RWPE2 (cell line): ENCODE measurements around the gene SEC63.
"Not testable (repeated sequence)": the region's sequence is repeated elsewhere in the genome, so short reads cannot be mapped to it uniquely, and the experiment has no call there.

Source experiments
- ATAC-seq: fragments of 200-7000 bp; cut with Tn5 transposase; 3 replicates; pipeline ENCODE4 v1.9.1; 2021; ENCODE audit warnings: low read depth
- DNase-seq: peaks from one replicate; pipeline ENCODE4 v3.0.0-alpha.2; 2020; ENCODE audit warnings: low spot score
- H3K27ac ChIP-seq: fragments of 450-650 bp; 2 replicates; pipeline ENCODE4 v1.5.1; 2017; ENCODE audit warnings: mild to moderate bottlenecking; ENCODE audit not compliant: poor library complexity, severe bottlenecking
- H3K27me3 ChIP-seq: fragments of 250-450 bp; sonication (Bioruptor Pico); 2 replicates; pipeline ENCODE4 v1.5.1; 2021; ENCODE audit warnings: mild to moderate bottlenecking, moderate library complexity; ENCODE audit not compliant: insufficient read depth, poor library complexity, severe bottlenecking
- H3K36me3 ChIP-seq: fragments of 250-450 bp; sonication (Bioruptor Pico); 2 replicates; pipeline ENCODE4 v1.5.1; 2020; ENCODE audit warnings: low read depth, mild to moderate bottlenecking, moderate library complexity
- H3K4me1 ChIP-seq: fragments of 250-450 bp; sonication (Bioruptor Pico); 2 replicates; pipeline ENCODE4 v1.5.1; 2021; ENCODE audit warnings: mild to moderate bottlenecking, moderate library complexity; ENCODE audit not compliant: insufficient read depth, poor library complexity, severe bottlenecking
- H3K4me3 ChIP-seq: fragments of 250-450 bp; sonication (Bioruptor Pico); 2 replicates; pipeline ENCODE4 v1.5.1; 2021; ENCODE audit warnings: mild to moderate bottlenecking, moderate library complexity; ENCODE audit not compliant: severe bottlenecking
- H3K9me3 ChIP-seq: fragments of 250-450 bp; sonication (Bioruptor Pico); 2 replicates; pipeline ENCODE4 v1.5.1; 2021; ENCODE audit warnings: mild to moderate bottlenecking, moderate library complexity; ENCODE audit not compliant: severe bottlenecking
- CTCF ChIP-seq: fragments of 450-650 bp; IDR thresholded peaks from one replicate; pipeline ENCODE4 v1.5.1; 2017; ENCODE audit warnings: mild to moderate bottlenecking, moderate library complexity; ENCODE audit not compliant: poor library complexity, severe bottlenecking

The SEC63 gene

GRCh38 chr6:107956586-107957307, 1.3 kb downstream of the SEC63 start:
- ATAC-seq (no peak), DNase-seq (no peak)

GRCh38 chr6:107956181-107956580, 1.8 kb downstream of the SEC63 start:
- Histone ChIP-seq H3K4me1 (peaks cover 30% of the 10 kb centered on the region), H3K27ac (peak overlapping the region; percentile 77), H3K9me3 (no peaks in the 10 kb centered on the region), H3K27me3 (no peaks in the 10 kb centered on the region), H3K36me3 (peaks cover 24% of the 10 kb centered on the region), H3K4me3 (peak overlapping the region; percentile 93)
- DNase-seq (no peak), ATAC-seq (no peak)
- TF ChIP-seq CTCF, result no peak

More at GRCh38 chr6:107956586-107957307, 1.3 kb downstream of the SEC63 start:
- no peak for TF ChIP-seq CTCF
- Histone ChIP-seq H3K36me3 (peaks cover 24% of the 10 kb centered on the region), H3K27me3 (no peaks in the 10 kb centered on the region), H3K4me1 (peaks cover 30% of the 10 kb centered on the region), H3K4me3 (peak overlapping the region; percentile 93), H3K9me3 (no peaks in the 10 kb centered on the region), H3K27ac (peak overlapping the region; percentile 77)

GRCh38 chr6:107953858-107954414, 4.1 kb downstream of the SEC63 start:
- Histone ChIP-seq H3K36me3 (peaks cover 26% of the 10 kb centered on the region), H3K4me1 (peaks cover 20% of the 10 kb centered on the region)
- H3K9me3 ChIP-seq, H3K27ac ChIP-seq, DNase-seq, ATAC-seq, H3K4me3 ChIP-seq, H3K27me3 ChIP-seq: not testable (repeated sequence)

- no peaks in the 10 kb centered on the region for H3K9me3 ChIP-seq
- H3K36me3 ChIP-seq, result peaks cover 23% of the 10 kb centered on the region
- no peak overlapping the region for H3K27ac ChIP-seq
- no peak overlapping the region for H3K4me3 ChIP-seq
- ATAC-seq, result no peak
- H3K4me1 ChIP-seq, result no peaks in the 10 kb centered on the region
- no peak for TF ChIP-seq CTCF
- no peak for DNase-seq
- no peaks in the 10 kb centered on the region for H3K27me3 ChIP-seq
Observed at GRCh38 chr6:107943626-107944439, 14.2 kb downstream of the SEC63 start.

GRCh38 chr6:107942142-107942541, 15.9 kb downstream of the SEC63 start:
- DNase-seq, result no peak
- no peak for ATAC-seq
- Histone ChIP-seq H3K36me3 (peaks cover 30% of the 10 kb centered on the region), H3K4me1 (no peaks in the 10 kb centered on the region), H3K4me3 (no peak overlapping the region), H3K27ac (no peak overlapping the region), H3K9me3 (peaks cover 2% of the 10 kb centered on the region), H3K27me3 (no peaks in the 10 kb centered on the region)
- TF ChIP-seq CTCF, result no peak
